Immature natural killer cell (primary cell): Measurements from ENCODE around the gene SMO. TPM values are rescaled to one million over a fixed set of nuclear protein-coding genes. Genes with fewer than 3 reads are reported as not detected.

ENCODE experiments used
- DNase-seq, 3 donors: peaks; one replicate each; pipeline ENCODE4 v3.0.0; 2022; ENCODE audit warnings: mixed read lengths in 1 of 3
- H3K27ac Mint-ChIP-seq, 6 donors: one replicate each; pipeline ENCODE4 v1.8.0; 2020; ENCODE audit warnings: mixed read lengths in 6 of 6, mild to moderate bottlenecking in 5 of 6, inconsistent platforms in 4 of 6, moderate library complexity in 3 of 6
- H3K27me3 Mint-ChIP-seq, 3 donors: one replicate each; pipeline ENCODE4 v1.8.0; 2020 to 2021; ENCODE audit warnings: low read depth in 3 of 3, mild to moderate bottlenecking in 3 of 3, mixed read lengths in 3 of 3, moderate library complexity in 3 of 3, inconsistent platforms in 1 of 3
- H3K36me3 Mint-ChIP-seq, 3 donors: one replicate each; pipeline ENCODE4 v1.8.0; 2020; ENCODE audit warnings: mixed read lengths in 3 of 3, inconsistent platforms in 2 of 3, mild to moderate bottlenecking in 2 of 3
- H3K4me1 Mint-ChIP-seq, 2 donors: one replicate each; pipeline ENCODE4 v1.8.0; 2020; ENCODE audit warnings: inconsistent platforms in 2 of 2, mild to moderate bottlenecking in 2 of 2, mixed read lengths in 2 of 2, moderate library complexity in 1 of 2
- H3K4me3 Mint-ChIP-seq, 5 donors: one replicate each; pipeline ENCODE4 v1.8.0; 2020; ENCODE audit warnings: mild to moderate bottlenecking in 5 of 5, mixed read lengths in 5 of 5, inconsistent platforms in 3 of 5, moderate library complexity in 3 of 5
- H3K9me3 Mint-ChIP-seq, 6 donors: one replicate each; pipeline ENCODE4 v1.8.0; 2020; ENCODE audit warnings: mild to moderate bottlenecking in 6 of 6, mixed read lengths in 6 of 6, inconsistent platforms in 4 of 6, moderate library complexity in 3 of 6
- polyA plus RNA-seq, 3 donors: library from polyadenylated mRNA; unstranded; fragments of 300-500 nt; fragmentation: Illumina TruSeq; gene quantifications; one replicate each; pipeline ENCODE4 v1.2.3, GENCODE V29; 2021

Gene SMO
- polyA plus RNA-seq, 3 donors from 2014 or later = not detected

- peaks cover 24% of the 10 kb centered on the region in 2 donors for H3K4me1 Mint-ChIP-seq
- H3K36me3 Mint-ChIP-seq = no peaks in the 10 kb centered on the region
- H3K4me3 Mint-ChIP-seq = peak overlapping the region in 1 of 5 donors; percentile 9
- no peaks in the 10 kb centered on the region for H3K9me3 Mint-ChIP-seq
- H3K27ac Mint-ChIP-seq = peak overlapping the region in 2 of 6 donors; percentile 9 to 55
- DNase-seq = no peak
- peaks cover 5 to 8% (median 5%) of the 10 kb centered on the region in 3 donors for H3K27me3 Mint-ChIP-seq
Measured at GRCh38 chr7:129222064-129222463, 33.6 kb downstream of the SMO start.

GRCh38 chr7:129224251-129225205 is 36.1 kb downstream of the SMO start, which contains the start of gene AHCYL2:
AHCYL2 (plus strand) TSS chr7:129225030.
- Mint-ChIP-seq H3K9me3 (no peaks in the 10 kb centered on the region), H3K36me3 (no peaks in the 10 kb centered on the region), H3K4me1 (peaks cover 23 to 32% of the 10 kb centered on the region in 2 donors), H3K4me3 (peak within 1 kb of the TSS; percentile 95 to 100 (median 95)), H3K27me3 (peaks cover 5 to 8% (median 5%) of the 10 kb centered on the region in 3 donors), H3K27ac (peak within 1 kb of the TSS; percentile 92 to 100 (median 95))
- DNase-seq = peak; percentile 91 to 93 (median 92)

- H3K9me3 Mint-ChIP-seq = no peaks in the 10 kb centered on the region
- no peak for DNase-seq
- H3K4me1 Mint-ChIP-seq = peaks cover 23 to 32% of the 10 kb centered on the region in 2 donors
- peaks cover 5 to 8% (median 5%) of the 10 kb centered on the region in 3 donors for H3K27me3 Mint-ChIP-seq
- peak overlapping the region; percentile 25 to 87 (median 66) for H3K27ac Mint-ChIP-seq
- no peaks in the 10 kb centered on the region for H3K36me3 Mint-ChIP-seq
- peak overlapping the region; percentile 78 to 98 (median 95) for H3K4me3 Mint-ChIP-seq
Measured at GRCh38 chr7:129225206-129225930, 36.9 kb downstream of the SMO start.

- Mint-ChIP-seq H3K27me3 (peaks cover 5 to 8% (median 5%) of the 10 kb centered on the region in 3 donors), H3K9me3 (no peaks in the 10 kb centered on the region), H3K27ac (peak overlapping the region; percentile 25 to 87 (median 48)), H3K4me1 (peaks cover 23 to 32% of the 10 kb centered on the region in 2 donors), H3K4me3 (peak overlapping the region; percentile 78 to 95 (median 91)), H3K36me3 (no peaks in the 10 kb centered on the region)
- no peak for DNase-seq
Measured at GRCh38 chr7:129225931-129226572, 37.6 kb downstream of the SMO start.

GRCh38 chr7:129227646-129228578 is 39.5 kb downstream of the SMO start:
- Mint-ChIP-seq H3K4me3 (no peak overlapping the region), H3K27ac (no peak overlapping the region), H3K27me3 (peaks cover 5% of the 10 kb centered on the region in 3 donors), H3K36me3 (no peaks in the 10 kb centered on the region), H3K4me1 (peaks cover 21 to 32% of the 10 kb centered on the region in 2 donors), H3K9me3 (no peaks in the 10 kb centered on the region)
- DNase-seq = no peak

- Mint-ChIP-seq H3K27ac (no peak overlapping the region), H3K27me3 (peaks cover 4 to 7% (median 5%) of the 10 kb centered on the region in 3 donors), H3K4me1 (peaks cover 21 to 32% of the 10 kb centered on the region in 2 donors), H3K9me3 (no peaks in the 10 kb centered on the region), H3K4me3 (no peak overlapping the region), H3K36me3 (no peaks in the 10 kb centered on the region)
- no peak for DNase-seq
Measured at GRCh38 chr7:129228633-129229032, 40.2 kb downstream of the SMO start.

- H3K4me1 Mint-ChIP-seq = peaks cover under 1 to 9% of the 10 kb centered on the region in 2 donors
- H3K36me3 Mint-ChIP-seq = no peaks in the 10 kb centered on the region
- H3K9me3 Mint-ChIP-seq = no peaks in the 10 kb centered on the region
- H3K27ac Mint-ChIP-seq = no peak overlapping the region
- H3K4me3 Mint-ChIP-seq = no peak overlapping the region
- DNase-seq = no peak
- peaks cover 0 to 1% (median 0%) of the 10 kb centered on the region in 3 donors for H3K27me3 Mint-ChIP-seq
Measured at GRCh38 chr7:129231666-129232065, 43.2 kb downstream of the SMO start.

GRCh38 chr7:129238546-129238945 is 50.1 kb downstream of the SMO start:
- Mint-ChIP-seq H3K27me3 (no peaks in the 10 kb centered on the region), H3K4me3 (no peak overlapping the region), H3K4me1 (no peaks in the 10 kb centered on the region), H3K36me3 (no peaks in the 10 kb centered on the region), H3K27ac (no peak overlapping the region), H3K9me3 (no peaks in the 10 kb centered on the region)
- DNase-seq = no peak

GRCh38 chr7:129240119-129240820 is 51.8 kb downstream of the SMO start:
- peak overlapping the region in 1 of 6 donors; percentile 19 for H3K27ac Mint-ChIP-seq

GRCh38 chr7:129244220-129244619 is 55.8 kb downstream of the SMO start:
- no peak for DNase-seq
- no peak overlapping the region for H3K4me3 Mint-ChIP-seq
- H3K27me3 Mint-ChIP-seq = peaks cover 0 to 1% (median 0%) of the 10 kb centered on the region in 3 donors
- no peaks in the 10 kb centered on the region for H3K9me3 Mint-ChIP-seq
- no peak overlapping the region for H3K27ac Mint-ChIP-seq
- H3K4me1 Mint-ChIP-seq = no peaks in the 10 kb centered on the region
- H3K36me3 Mint-ChIP-seq = peaks cover 0 to 14% (median 9%) of the 10 kb centered on the region in 3 donors

More at GRCh38 chr7:129240119-129240820, 51.8 kb downstream of the SMO start:
- H3K36me3 Mint-ChIP-seq = peaks cover 0 to 7% (median 6%) of the 10 kb centered on the region in 3 donors
- H3K9me3 Mint-ChIP-seq = no peaks in the 10 kb centered on the region
- H3K27me3 Mint-ChIP-seq = no peaks in the 10 kb centered on the region
- H3K4me1 Mint-ChIP-seq = no peaks in the 10 kb centered on the region
- DNase-seq = no peak
- no peak overlapping the region for H3K4me3 Mint-ChIP-seq

GRCh38 chr7:129245533-129245932 is 57.1 kb downstream of the SMO start:
- no peak for DNase-seq
- Mint-ChIP-seq H3K4me3 (no peak overlapping the region), H3K27ac (no peak overlapping the region), H3K9me3 (no peaks in the 10 kb centered on the region), H3K4me1 (no peaks in the 10 kb centered on the region), H3K36me3 (peaks cover 0 to 14% (median 9%) of the 10 kb centered on the region in 3 donors), H3K27me3 (peaks cover 0 to 1% (median 0%) of the 10 kb centered on the region in 3 donors)

GRCh38 chr7:129247087-129247486 is 58.7 kb downstream of the SMO start:
- Mint-ChIP-seq H3K4me3 (no peak overlapping the region), H3K36me3 (peaks cover 0 to 14% (median 9%) of the 10 kb centered on the region in 3 donors), H3K27ac (no peak overlapping the region), H3K9me3 (no peaks in the 10 kb centered on the region), H3K4me1 (no peaks in the 10 kb centered on the region), H3K27me3 (peaks cover 0 to 1% (median 0%) of the 10 kb centered on the region in 3 donors)
- DNase-seq = no peak
